Thymus (tissue), 11 donors: ENCODE results near the gene SSBP4. TPM values are rescaled to one million over a fixed set of nuclear protein-coding genes. Genes with fewer than 3 reads are reported as not detected.

Experiments used
- DNase-seq, 9 donors: peaks; one replicate each; pipeline ENCODE4 v3.0.0-alpha.2; 2013; ENCODE audit warnings: low spot score in 9 of 9, low read depth in 6 of 9, missing footprints in 1 of 9
- H3K27ac ChIP-seq, 2 donors: one replicate each; pipeline ENCODE4 v1.5.1; 2013; ENCODE audit warnings: control low read depth in 1 of 2, low read depth in 1 of 2, low read length in 1 of 2, mild to moderate bottlenecking in 1 of 2, moderate library complexity in 1 of 2
- H3K27me3 ChIP-seq, 2 donors: one replicate each; pipeline ENCODE4 v1.5.1; 2013; ENCODE audit warnings: low read length in 1 of 2; ENCODE audit not compliant: control insufficient read depth in 2 of 2, insufficient read depth in 1 of 2
- H3K36me3 ChIP-seq, 2 donors: one replicate each; pipeline ENCODE4 v1.5.1; 2013; ENCODE audit warnings: low read length in 1 of 2, mild to moderate bottlenecking in 1 of 2, moderate library complexity in 1 of 2; ENCODE audit not compliant: control insufficient read depth in 2 of 2, insufficient read depth in 2 of 2
- H3K4me1 ChIP-seq, 2 donors: one replicate each; pipeline ENCODE4 v1.5.1; 2013; ENCODE audit warnings: low read length in 2 of 2; ENCODE audit not compliant: control insufficient read depth in 2 of 2, insufficient read depth in 2 of 2
- H3K4me3 ChIP-seq, 2 donors: one replicate each; pipeline ENCODE4 v1.5.1; 2013; ENCODE audit warnings: low read length in 2 of 2, control low read depth in 1 of 2, mild to moderate bottlenecking in 1 of 2
- H3K9me3 ChIP-seq, 2 donors: one replicate each; pipeline ENCODE4 v1.5.1; 2013; ENCODE audit warnings: low read length in 1 of 2, mild to moderate bottlenecking in 1 of 2; ENCODE audit not compliant: control insufficient read depth in 2 of 2, insufficient read depth in 1 of 2
- WGBS: extraction: QIAGEN DNeasy Blood & Tissue Kit; methylation state at CpG from one replicate; pipeline ENCODE4 v1.1.7; 2013; 5-methylcytosine and 5-hydroxymethylcytosine counted together
- polyA plus RNA-seq: library from polyadenylated mRNA; stranded (reverse); fragments of 200-250 nt; gene quantifications from one replicate; pipeline ENCODE4 v1.2.3, GENCODE V29; 2013
- total RNA-seq: library from RNA; stranded (reverse); fragments of 120-200 nt; gene quantifications from one replicate; pipeline ENCODE4 v1.2.4, GENCODE V29; 2013
- donor health status: healthy.

Gene SSBP4
- total and polyA plus RNA-seq, 2 donors: 47.3 to 50.3 TPM

DNA sequence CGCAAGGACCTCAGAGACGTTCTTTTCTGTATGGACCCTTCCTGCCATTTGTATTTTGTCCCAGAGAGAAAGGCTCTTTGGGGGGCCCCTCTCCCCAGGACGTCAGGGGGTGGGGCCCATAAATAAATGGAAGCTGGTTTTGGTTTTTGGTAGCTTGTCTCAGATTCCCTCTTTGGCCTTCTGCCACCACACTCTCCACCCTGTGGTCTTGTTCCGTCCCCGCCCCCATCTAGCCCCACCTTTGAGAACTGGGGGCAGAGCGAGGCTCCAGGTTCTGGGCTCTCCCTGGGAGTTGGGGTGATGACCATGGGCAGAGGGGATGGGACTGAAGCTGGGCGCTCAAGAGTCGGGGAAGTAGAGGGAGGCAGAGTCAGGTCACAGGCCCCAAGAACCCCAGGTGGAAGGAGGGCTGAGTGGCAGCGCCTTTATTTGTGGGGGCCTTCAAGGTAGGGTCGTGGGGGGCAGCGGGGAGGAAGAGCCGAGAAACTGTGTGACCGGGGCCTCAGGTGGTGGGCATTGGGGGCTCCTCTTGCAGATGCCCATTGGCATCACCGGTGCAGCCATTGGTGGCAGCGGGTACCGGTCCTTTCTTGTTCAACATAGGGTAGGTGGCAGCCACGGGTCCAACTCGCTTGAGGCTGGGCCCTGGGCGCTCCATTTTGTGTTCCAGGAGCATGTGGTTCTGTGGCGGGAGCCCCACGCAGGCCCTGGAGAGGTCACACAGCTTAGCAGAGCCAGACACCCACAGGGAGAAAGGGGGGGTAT is 15.4 kb downstream of the SSBP4 start:
- Histone ChIP-seq H3K9me3 (peaks cover 0 to 8% of the 10 kb centered on the region in 2 donors), H3K36me3 (peaks cover 5 to 23% of the 10 kb centered on the region in 2 donors), H3K4me1 (peaks cover 25 to 62% of the 10 kb centered on the region in 2 donors), H3K4me3 (no peak overlapping the region), H3K27ac (no peak overlapping the region), H3K27me3 (peaks cover 11 to 30% of the 10 kb centered on the region in 2 donors)
- no peak for DNase-seq
- 95% methylated on average over 21 of the region's 21 CpGs for WGBS

DNA sequence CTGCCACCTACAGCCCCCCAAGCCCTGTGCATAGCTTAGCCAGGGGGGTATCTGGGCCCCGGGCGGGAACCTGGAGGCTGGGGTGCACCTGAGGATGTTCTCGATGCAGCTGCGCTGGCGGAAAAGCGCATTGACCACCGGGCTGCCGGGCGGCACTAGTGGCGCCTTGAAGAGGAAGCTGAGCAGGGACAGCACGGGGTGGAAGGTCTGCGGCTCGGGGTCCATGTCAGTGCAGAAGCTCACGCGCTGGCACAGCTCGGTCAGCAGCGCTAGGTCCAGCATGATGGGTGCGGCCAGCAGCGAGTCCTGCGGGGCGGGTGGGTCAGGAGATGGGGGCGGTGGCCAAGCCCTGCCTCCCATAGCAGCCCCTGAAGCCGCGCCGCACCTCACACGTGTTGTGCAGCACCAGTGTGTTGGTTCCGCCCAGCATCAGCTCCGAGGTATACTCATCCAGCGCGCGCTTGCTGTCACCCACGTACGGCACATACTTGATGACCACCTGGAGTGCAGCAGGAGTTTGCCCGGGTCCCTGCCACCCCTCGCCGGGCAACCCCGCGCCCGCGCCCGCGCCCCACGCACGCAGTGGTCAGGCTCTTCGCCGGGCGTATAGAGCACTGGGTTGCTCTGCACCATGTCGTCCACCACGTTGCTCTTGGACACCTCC is 16.1 kb downstream of the SSBP4 start:
- Histone ChIP-seq H3K27me3 (peaks cover 11 to 30% of the 10 kb centered on the region in 2 donors), H3K4me1 (peaks cover 21 to 57% of the 10 kb centered on the region in 2 donors), H3K4me3 (no peak overlapping the region), H3K9me3 (peaks cover 0 to 8% of the 10 kb centered on the region in 2 donors), H3K36me3 (peaks cover 5 to 23% of the 10 kb centered on the region in 2 donors), H3K27ac (no peak overlapping the region)
- no peak for DNase-seq
- WGBS: 98% methylated on average over 49 of the region's 49 CpGs

DNA sequence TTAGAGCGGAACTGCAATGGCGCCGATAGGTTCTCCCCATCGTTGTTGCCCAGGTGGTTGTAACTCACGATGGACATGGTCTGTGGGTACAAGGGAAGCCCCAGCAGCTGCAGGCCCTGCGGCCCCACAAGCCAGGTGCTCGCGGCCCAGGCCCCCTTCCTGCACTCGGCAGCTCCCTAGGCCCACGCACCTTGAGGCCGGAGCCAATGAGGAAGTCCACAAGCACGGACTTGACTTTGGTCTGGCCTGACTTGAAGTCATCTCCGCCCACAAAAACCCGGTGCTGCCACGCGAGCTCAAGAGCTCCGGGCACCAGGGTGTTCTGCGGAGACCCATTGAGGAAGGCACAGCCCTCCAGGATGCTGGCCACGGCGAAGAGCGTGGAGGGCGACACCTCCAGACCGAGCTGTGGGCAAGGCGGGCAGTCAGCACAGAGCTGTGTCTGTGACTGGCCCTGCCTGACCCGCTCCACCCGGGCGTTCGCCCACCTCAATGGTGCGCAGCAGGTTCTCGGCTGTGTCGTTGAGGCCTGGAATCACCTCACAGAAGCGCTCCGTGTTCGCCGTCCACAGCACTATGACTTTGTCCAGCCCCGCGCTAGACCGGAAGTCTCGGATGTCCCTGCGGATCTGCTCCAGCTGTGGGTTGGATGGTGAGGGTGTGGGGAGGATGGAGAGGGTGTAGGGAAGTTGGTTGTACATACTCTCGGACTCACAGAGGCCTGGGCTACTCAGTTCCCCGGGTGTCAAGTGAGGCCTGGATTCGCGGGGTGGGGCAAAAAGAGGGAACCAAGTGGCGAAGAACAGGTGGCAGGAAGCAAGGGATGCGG is 16.9 kb downstream of the SSBP4 start:
- peak overlapping the region; percentile 49 to 59 for H3K4me3 ChIP-seq
- peaks cover 21 to 56% of the 10 kb centered on the region in 2 donors for H3K4me1 ChIP-seq
- no peak overlapping the region for H3K27ac ChIP-seq
- peaks cover 11 to 30% of the 10 kb centered on the region in 2 donors for H3K27me3 ChIP-seq
- peaks cover 5 to 20% of the 10 kb centered on the region in 2 donors for H3K36me3 ChIP-seq
- 90% methylated on average over 46 of the region's 46 CpGs for WGBS
- DNase-seq: no peak
- peaks cover 0 to 8% of the 10 kb centered on the region in 2 donors for H3K9me3 ChIP-seq

DNA sequence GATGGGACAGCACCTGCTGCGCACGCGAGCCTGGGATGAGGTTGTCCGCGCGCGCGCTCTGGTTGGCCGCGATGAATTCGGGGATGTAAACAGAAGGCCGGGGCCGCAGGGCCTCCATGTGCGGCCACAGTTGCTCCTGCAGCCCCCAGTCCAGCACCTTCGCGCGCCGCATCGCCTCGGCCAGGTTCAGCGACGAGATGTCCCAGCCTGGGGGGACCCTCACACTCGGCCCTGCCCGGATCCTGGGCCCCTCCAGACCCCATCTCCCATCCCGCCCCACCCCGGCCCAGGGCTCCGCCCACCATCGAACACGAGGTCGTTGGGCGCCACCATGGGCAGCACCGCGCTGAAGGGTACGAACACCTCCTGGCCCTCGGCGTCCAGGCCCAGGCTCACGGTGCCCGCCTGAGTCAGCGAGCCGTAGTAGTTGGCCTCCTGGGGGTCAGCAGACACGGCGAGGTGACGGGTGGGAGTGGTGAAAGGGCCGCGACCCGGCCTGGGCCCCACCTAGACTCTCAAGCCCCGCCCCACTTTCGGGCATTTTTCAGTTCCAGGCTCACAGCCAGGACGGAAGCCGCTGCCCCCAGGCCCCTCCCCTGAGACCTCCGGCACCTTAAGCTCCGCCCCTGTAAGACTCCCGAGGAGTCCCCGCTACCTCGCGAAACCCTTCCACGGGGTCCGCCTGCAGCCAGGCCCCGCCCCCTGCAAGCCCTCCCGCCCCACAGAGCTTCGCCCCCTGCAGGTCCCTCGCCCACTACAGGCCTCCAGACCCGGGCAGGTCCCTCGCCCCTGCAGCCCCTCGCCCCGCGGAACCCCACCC is 17.7 kb downstream of the SSBP4 start:
- Histone ChIP-seq H3K27me3 (peaks cover 11 to 30% of the 10 kb centered on the region in 2 donors), H3K36me3 (peaks cover 0 to 16% of the 10 kb centered on the region in 2 donors), H3K4me3 (peak overlapping the region; percentile 49 to 59), H3K27ac (no peak overlapping the region), H3K4me1 (peaks cover 21 to 53% of the 10 kb centered on the region in 2 donors), H3K9me3 (peaks cover 0 to 8% of the 10 kb centered on the region in 2 donors)
- WGBS: 25% methylated on average over 67 of the region's 67 CpGs
- peak in 7 of 9 donors; percentile 62 to 90 (median 80) for DNase-seq

DNA sequence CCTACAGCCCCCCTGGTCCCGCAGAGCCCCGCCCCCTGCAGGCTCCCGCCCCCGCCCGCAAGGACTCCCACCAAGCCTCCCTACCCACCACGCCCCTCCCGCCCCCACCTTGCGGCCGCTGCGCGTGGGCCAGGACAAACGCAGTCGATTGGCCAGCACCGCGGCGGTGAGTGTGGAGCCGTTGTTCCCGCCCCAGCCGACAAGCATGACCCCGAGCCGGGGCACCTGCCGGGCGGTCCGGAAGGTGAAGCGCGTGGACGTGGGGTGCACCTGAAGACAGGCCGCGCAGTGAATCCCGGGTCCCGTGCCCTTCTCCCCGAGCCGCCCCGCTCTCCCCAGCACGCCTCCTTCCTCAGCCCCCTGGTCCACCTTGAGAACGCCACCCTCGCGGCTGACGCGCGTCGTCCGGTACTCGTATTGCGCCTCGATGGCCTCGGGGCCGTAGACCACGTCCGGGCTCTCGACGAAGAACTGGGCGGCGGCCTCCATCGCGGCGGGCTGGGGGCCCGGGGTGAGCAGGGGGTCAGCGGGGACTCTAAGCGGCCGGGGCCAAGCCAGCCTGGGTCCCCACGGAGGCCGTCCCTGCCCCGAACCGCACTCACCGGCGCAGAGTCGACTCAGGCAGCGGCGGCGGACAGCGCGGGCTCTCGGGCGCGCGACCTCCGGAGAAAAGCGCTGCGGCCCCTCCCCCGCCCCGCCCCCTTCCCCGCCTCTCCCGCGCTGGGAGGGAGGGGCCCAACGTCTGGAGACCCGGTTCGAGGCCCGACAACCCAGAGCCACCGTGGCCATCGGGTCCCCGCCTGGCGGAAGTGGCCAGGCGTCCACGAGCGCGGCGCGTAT is 18.5 kb downstream of the SSBP4 start, which contains the start of gene ISYNA1:
Gene ISYNA1 (minus strand): TSS at position 643 of the 840 bp plus-strand sequence. CDS start 154 bp downstream, at position 489.
- H3K4me1 ChIP-seq: peaks cover 18 to 45% of the 10 kb centered on the region in 2 donors
- WGBS: under 1% methylated on average over 99 of the region's 99 CpGs

DNA sequence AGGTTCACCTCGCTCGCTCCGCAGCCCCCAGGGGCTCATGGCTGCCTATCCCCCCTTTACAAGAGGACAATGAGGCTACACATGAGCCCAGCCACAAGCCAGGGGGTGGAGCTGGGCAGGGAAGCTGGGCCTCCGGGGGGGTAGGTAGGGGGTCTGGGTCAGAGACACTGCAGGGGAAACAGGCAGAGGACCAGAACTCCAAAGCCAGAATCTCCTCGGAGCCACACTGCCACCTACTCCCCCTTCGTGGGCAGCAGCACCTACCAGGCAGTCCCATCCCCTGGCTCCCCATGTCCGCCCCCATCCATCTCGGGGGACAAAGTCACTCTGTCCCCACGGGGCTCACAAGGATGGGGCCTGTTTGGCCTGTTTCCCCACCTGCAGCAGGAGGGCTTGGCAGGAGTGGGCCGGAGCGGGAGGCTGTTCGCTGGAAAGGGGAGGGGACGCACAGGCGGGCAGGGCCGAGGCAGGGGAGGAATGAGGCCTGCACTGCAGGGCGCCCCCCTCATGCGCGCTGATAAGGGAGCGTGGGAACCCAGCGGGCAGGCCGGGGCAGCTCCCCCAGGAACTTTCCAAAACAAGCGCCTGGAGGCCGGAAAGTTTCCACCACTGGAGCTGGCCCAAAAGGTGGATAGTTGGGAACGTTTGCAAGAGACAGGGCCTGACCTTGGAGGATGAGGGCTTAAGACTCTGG is 19.3 kb downstream of the SSBP4 start:
- H3K4me3 ChIP-seq: peak overlapping the region in 1 of 2 donors; percentile 59
- H3K36me3 ChIP-seq: peaks cover 7 to 16% of the 10 kb centered on the region in 2 donors
- peaks cover 0 to 8% of the 10 kb centered on the region in 2 donors for H3K9me3 ChIP-seq
- peak overlapping the region in 1 of 2 donors; percentile 67 for H3K27ac ChIP-seq
- peaks cover 11 to 39% of the 10 kb centered on the region in 2 donors for H3K4me1 ChIP-seq
- no peak for DNase-seq
- 51% methylated on average over 23 of the region's 24 CpGs for WGBS
- H3K27me3 ChIP-seq: peaks cover 11 to 29% of the 10 kb centered on the region in 2 donors

More for the DNA sequence above, 18.5 kb downstream of the SSBP4 start, which contains the start of gene ISYNA1:
- DNase-seq: peak in 1 of 9 donors; percentile 50
- H3K4me3 ChIP-seq: peak within 1 kb of the TSS; percentile 49 to 59
- H3K27me3 ChIP-seq: peaks cover 11 to 30% of the 10 kb centered on the region in 2 donors
- peaks cover 0 to 8% of the 10 kb centered on the region in 2 donors for H3K9me3 ChIP-seq
- H3K36me3 ChIP-seq: peaks cover 0 to 9% of the 10 kb centered on the region in 2 donors
- H3K27ac ChIP-seq: peak within 1 kb of the TSS; percentile 38 to 67
